PC-9 (cell line): ENCODE data around the gene NEK7.

Experiments
- CTCF ChIP-seq: fragments of 200-600 bp; sonication (generic); conservative IDR thresholded peaks from 2 replicates; pipeline ENCODE4 v1.6.1; 2017; ENCODE audit warnings: mixed run types, antibody characterized with exemption, mild to moderate bottlenecking, moderate library complexity
- EZH2 ChIP-seq: fragments of 200-600 bp; sonication (generic); IDR thresholded peaks from 2 replicates; pipeline ENCODE4 v1.8.0; 2017; ENCODE audit warnings: antibody characterized with exemption, low read depth

GRCh38 chr1:198278943-198279342 is 122.1 kb downstream of the NEK7 start:
- no peak for TF ChIP-seq CTCF
- no peak for TF ChIP-seq EZH2
